Measurements from ENCODE around the gene GCC2.

Gene GCC2

GRCh38 chr2:108414256-108414876 is 34.6 kb upstream of the GCC2 start:
- H3F3A ChIP-seq (ENCODE audit: insufficient read depth) = no peaks in the 10 kb centered on the region
- H4K20me1 ChIP-seq (ENCODE audit: low read depth, low read length) = no peaks in the 10 kb centered on the region
- H3K4me2 ChIP-seq (ENCODE audit: low read depth, low read length, poor library complexity, severe bottlenecking) = no peak overlapping the region
- no peaks in the 10 kb centered on the region for H3K9me3 ChIP-seq (ENCODE audit: insufficient read depth, low read length)
- H3K27me3 ChIP-seq (ENCODE audit: low read length) = no peaks in the 10 kb centered on the region
- H3K9ac ChIP-seq (ENCODE audit: low read length) = no peak overlapping the region
- H3K4me3 ChIP-seq (ENCODE audit: insufficient read depth, low read length, poor library complexity, severe bottlenecking) = no peak overlapping the region
- H3K36me3 ChIP-seq (ENCODE audit: low read length) = no peaks in the 10 kb centered on the region
- H2AFZ ChIP-seq (ENCODE audit: low read depth, low read length, severe bottlenecking) = no peak overlapping the region
- no peaks in the 10 kb centered on the region for H3K79me2 ChIP-seq (ENCODE audit: insufficient read depth, low read length)
- no peak for TF ChIP-seq CTCF (IDR thresholded peaks at IDR 0.05; ENCODE audit: insufficient read depth, low read length, poor library complexity, severe bottlenecking)
- no peak for TF ChIP-seq EZH2phosphoT487 (conservative IDR thresholded peaks at IDR 0.05; ENCODE audit: low read length)
- no peaks in the 10 kb centered on the region for H3K9me2 ChIP-seq (replicated peaks; ENCODE audit: insufficient read depth, low read length)
- H3K27ac ChIP-seq (ENCODE audit: low read depth, low read length) = no peak overlapping the region

GRCh38 chr2:108414945-108415344 is 34.1 kb upstream of the GCC2 start:
- Histone ChIP-seq H2AFZ (ENCODE audit: low read depth, low read length, severe bottlenecking) (no peak overlapping the region), H3K4me2 (ENCODE audit: low read depth, low read length, poor library complexity, severe bottlenecking) (no peak overlapping the region), H3K27ac (ENCODE audit: low read depth, low read length) (no peak overlapping the region), H3K79me2 (ENCODE audit: insufficient read depth, low read length) (no peaks in the 10 kb centered on the region), H3K4me3 (ENCODE audit: insufficient read depth, low read length, poor library complexity, severe bottlenecking) (no peak overlapping the region), H3K9me2 (replicated peaks; ENCODE audit: insufficient read depth, low read length) (no peaks in the 10 kb centered on the region), H4K20me1 (ENCODE audit: low read depth, low read length) (no peaks in the 10 kb centered on the region), H3K9ac (ENCODE audit: low read length) (no peak overlapping the region), H3K27me3 (ENCODE audit: low read length) (no peaks in the 10 kb centered on the region), H3F3A (ENCODE audit: insufficient read depth) (no peaks in the 10 kb centered on the region), H3K36me3 (ENCODE audit: low read length) (no peaks in the 10 kb centered on the region), H3K9me3 (ENCODE audit: insufficient read depth, low read length) (no peaks in the 10 kb centered on the region)
- TF ChIP-seq CTCF (IDR thresholded peaks at IDR 0.05; ENCODE audit: insufficient read depth, low read length, poor library complexity, severe bottlenecking) = no peak
- no peak for TF ChIP-seq EZH2phosphoT487 (conservative IDR thresholded peaks at IDR 0.05; ENCODE audit: low read length)

GRCh38 chr2:108417254-108417653 is 31.8 kb upstream of the GCC2 start:
- H3K27me3 ChIP-seq (ENCODE audit: low read length) = no peaks in the 10 kb centered on the region
- H3K36me3 ChIP-seq (ENCODE audit: low read length) = no peaks in the 10 kb centered on the region
- no peaks in the 10 kb centered on the region for H3F3A ChIP-seq (ENCODE audit: insufficient read depth)
- H4K20me1 ChIP-seq (ENCODE audit: low read depth, low read length) = no peaks in the 10 kb centered on the region
- H3K27ac ChIP-seq (ENCODE audit: low read depth, low read length) = no peak overlapping the region
- TF ChIP-seq CTCF (IDR thresholded peaks at IDR 0.05; ENCODE audit: insufficient read depth, low read length, poor library complexity, severe bottlenecking) (no peak), EZH2phosphoT487 (conservative IDR thresholded peaks at IDR 0.05; ENCODE audit: low read length) (no peak)
- H2AFZ ChIP-seq (ENCODE audit: low read depth, low read length, severe bottlenecking) = no peak overlapping the region
- no peaks in the 10 kb centered on the region for H3K9me3 ChIP-seq (ENCODE audit: insufficient read depth, low read length)
- H3K79me2 ChIP-seq (ENCODE audit: insufficient read depth, low read length) = no peaks in the 10 kb centered on the region
- H3K9me2 ChIP-seq (replicated peaks; ENCODE audit: insufficient read depth, low read length) = no peaks in the 10 kb centered on the region
- H3K4me3 ChIP-seq (ENCODE audit: insufficient read depth, low read length, poor library complexity, severe bottlenecking) = no peak overlapping the region
- H3K4me2 ChIP-seq (ENCODE audit: low read depth, low read length, poor library complexity, severe bottlenecking) = no peak overlapping the region
- no peak overlapping the region for H3K9ac ChIP-seq (ENCODE audit: low read length)

Measured in SU-DHL-6 (cell line).